Ectodermal cell (in vitro differentiated cells): ENCODE results near the gene CDH22.

Experiments
- H3K27ac ChIP-seq: 2 replicates; pipeline ENCODE4 v1.7.0; 2013; ENCODE audit warnings: mild to moderate bottlenecking, low read depth, low read length; ENCODE audit not compliant: insufficient read depth, poor library complexity, severe bottlenecking
- H3K27me3 ChIP-seq: 2 replicates; pipeline ENCODE4 v1.7.0; 2013; ENCODE audit warnings: mild to moderate bottlenecking, low read length; ENCODE audit not compliant: insufficient read depth, control insufficient read depth, poor library complexity, severe bottlenecking
- H3K36me3 ChIP-seq: one replicate; pipeline ENCODE4 v1.7.0; 2013; ENCODE audit warnings: low read length; ENCODE audit not compliant: control insufficient read depth, insufficient read depth
- H3K4me1 ChIP-seq: one replicate; pipeline ENCODE4 v1.7.0; 2013; ENCODE audit warnings: low read length; ENCODE audit not compliant: control insufficient read depth, insufficient read depth
- H3K4me3 ChIP-seq: 2 replicates; pipeline ENCODE4 v1.7.0; 2013; ENCODE audit warnings: low read depth, low read length, control low read depth; ENCODE audit not compliant: insufficient read depth
- H3K9me3 ChIP-seq: 2 replicates; pipeline ENCODE4 v1.7.0; 2013; ENCODE audit warnings: mild to moderate bottlenecking, low read length, moderate library complexity; ENCODE audit not compliant: control insufficient read depth
- WGBS, 2 experiments: methylation state at CpG; one replicate each; pipeline ENCODE4 v1.1.7; 2013; ENCODE audit warnings: missing lambda C conversion rate in 2 of 2; 5-methylcytosine and 5-hydroxymethylcytosine counted together

Gene CDH22

DNA sequence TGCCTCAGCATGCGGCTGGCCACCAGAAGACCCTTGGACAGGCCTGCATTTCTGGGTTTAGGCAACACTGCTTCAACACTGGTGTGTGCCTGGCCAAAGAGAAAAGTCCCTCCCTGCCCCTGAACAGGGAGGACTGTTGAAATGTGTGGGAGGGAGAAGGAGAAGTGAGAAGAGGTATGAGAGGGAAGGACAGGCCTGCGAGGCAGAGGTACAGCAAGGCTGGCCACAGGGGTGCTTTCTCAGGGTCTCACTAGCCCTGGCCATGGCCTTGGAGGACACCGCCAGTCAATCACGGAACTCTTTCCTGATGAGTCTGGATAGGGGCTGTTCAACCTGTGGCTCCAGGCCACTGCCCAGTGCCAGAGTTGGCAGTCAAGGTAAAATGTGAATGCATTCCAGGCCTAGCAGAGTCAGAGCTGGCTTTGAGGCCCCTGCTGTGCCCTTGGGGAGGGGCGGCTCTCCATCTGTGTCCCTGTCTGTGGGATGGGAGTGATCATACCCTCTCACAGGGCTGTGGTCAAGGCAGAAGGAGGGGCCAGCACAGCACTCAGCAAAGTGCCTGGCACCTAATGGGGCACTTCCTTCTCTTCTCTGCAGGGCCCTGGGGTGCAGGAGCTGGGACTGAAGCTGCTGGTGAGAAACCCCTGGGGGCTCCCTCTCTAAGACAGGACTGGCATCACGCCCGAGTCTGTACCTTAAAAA, 43.2 kb upstream of the CDH22 start:
- Histone ChIP-seq H3K4me1 (peaks cover 41% of the 10 kb centered on the region), H3K4me3 (no peak overlapping the region), H3K9me3 (no peaks in the 10 kb centered on the region), H3K27ac (peak overlapping the region; percentile 90), H3K36me3 (peaks cover 3% of the 10 kb centered on the region), H3K27me3 (no peaks in the 10 kb centered on the region)
- 89% methylated on average over 7 of the region's 7 CpGs for WGBS, 2 experiments

GRCh38 chr20:46350986-46351267, 42.6 kb upstream of the CDH22 start:
- WGBS, 2 experiments, result 21 to 24% methylated on average over 8 of the region's 8 CpGs
- H3K27ac ChIP-seq, result peak overlapping the region; percentile 90
- H3K9me3 ChIP-seq, result no peaks in the 10 kb centered on the region
- no peak overlapping the region for H3K4me3 ChIP-seq
- H3K36me3 ChIP-seq, result no peaks in the 10 kb centered on the region
- H3K4me1 ChIP-seq, result peaks cover 41% of the 10 kb centered on the region
- no peaks in the 10 kb centered on the region for H3K27me3 ChIP-seq

- peaks cover 41% of the 10 kb centered on the region for H3K4me1 ChIP-seq
- H3K36me3 ChIP-seq, result no peaks in the 10 kb centered on the region
- H3K27me3 ChIP-seq, result no peaks in the 10 kb centered on the region
- no peak overlapping the region for H3K4me3 ChIP-seq
- H3K9me3 ChIP-seq, result no peaks in the 10 kb centered on the region
- WGBS, 2 experiments, result 38 to 48% methylated on average over 13 of the region's 13 CpGs
- H3K27ac ChIP-seq, result peak overlapping the region; percentile 90
Measured at GRCh38 chr20:46350201-46350985, 42.1 kb upstream of the CDH22 start.

GRCh38 chr20:46349742-46350056, 41.4 kb upstream of the CDH22 start:
- Histone ChIP-seq H3K27ac (peak overlapping the region; percentile 90), H3K27me3 (no peaks in the 10 kb centered on the region), H3K36me3 (no peaks in the 10 kb centered on the region), H3K4me3 (no peak overlapping the region), H3K9me3 (no peaks in the 10 kb centered on the region), H3K4me1 (peaks cover 41% of the 10 kb centered on the region)
- 77 to 87% methylated on average over 4 of the region's 4 CpGs for WGBS, 2 experiments

GRCh38 chr20:46349035-46349741, 40.9 kb upstream of the CDH22 start:
- Histone ChIP-seq H3K4me1 (peaks cover 41% of the 10 kb centered on the region), H3K27ac (no peak overlapping the region), H3K9me3 (no peaks in the 10 kb centered on the region), H3K36me3 (no peaks in the 10 kb centered on the region), H3K4me3 (no peak overlapping the region), H3K27me3 (no peaks in the 10 kb centered on the region)
- 57 to 59% methylated on average over 12 of the region's 12 CpGs for WGBS, 2 experiments

GRCh38 chr20:46347841-46348803, 39.8 kb upstream of the CDH22 start:
- H3K4me1 ChIP-seq, result peaks cover 50% of the 10 kb centered on the region
- no peak overlapping the region for H3K27ac ChIP-seq
- H3K4me3 ChIP-seq, result no peak overlapping the region
- WGBS, 2 experiments, result 46% methylated on average over 25 of the region's 25 CpGs
- H3K27me3 ChIP-seq, result no peaks in the 10 kb centered on the region
- no peaks in the 10 kb centered on the region for H3K9me3 ChIP-seq
- no peaks in the 10 kb centered on the region for H3K36me3 ChIP-seq

- WGBS, 2 experiments, result 83 to 98% methylated on average over 8 of the region's 8 CpGs
- no peak overlapping the region for H3K27ac ChIP-seq
- H3K9me3 ChIP-seq, result no peaks in the 10 kb centered on the region
- no peaks in the 10 kb centered on the region for H3K27me3 ChIP-seq
- no peak overlapping the region for H3K4me3 ChIP-seq
- peaks cover 58% of the 10 kb centered on the region for H3K4me1 ChIP-seq
- no peaks in the 10 kb centered on the region for H3K36me3 ChIP-seq
Measured at GRCh38 chr20:46346770-46347169, 38.5 kb upstream of the CDH22 start.

DNA sequence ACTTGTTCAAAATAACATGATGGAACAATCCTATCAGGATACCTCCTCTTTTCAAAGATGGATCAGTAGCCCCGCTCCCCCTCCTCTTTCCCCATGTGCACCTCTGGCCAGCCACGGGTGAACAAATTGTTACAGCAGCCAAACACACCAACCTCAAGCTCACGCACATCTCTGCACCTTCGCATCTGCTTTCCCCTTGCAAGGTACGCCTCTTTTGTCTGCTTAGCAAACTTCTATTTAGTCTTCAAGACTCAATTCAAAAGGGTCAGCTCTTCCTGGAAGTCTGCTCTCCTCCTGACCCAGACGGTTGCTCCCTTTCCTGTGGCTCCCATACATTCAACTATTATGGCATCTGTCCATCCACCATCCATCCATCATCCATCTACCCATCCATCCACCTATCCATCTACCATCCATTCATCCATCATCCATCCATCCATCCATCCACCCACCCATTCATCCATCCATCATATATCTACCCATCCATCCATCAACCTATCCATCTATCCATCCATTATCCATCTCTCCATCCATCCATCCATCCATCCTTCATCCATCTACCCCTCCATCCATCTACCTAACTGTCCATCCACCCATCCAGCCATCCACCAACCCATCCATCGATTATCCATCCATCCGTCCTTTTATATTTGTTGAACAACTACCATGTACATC, 36.3 kb upstream of the CDH22 start:
- H3K27ac ChIP-seq, result no peak overlapping the region
- no peaks in the 10 kb centered on the region for H3K27me3 ChIP-seq
- peaks cover 48% of the 10 kb centered on the region for H3K4me1 ChIP-seq
- whole genome bisulfite sequencing, 2 experiments, result 80% methylated on average over 8 of the region's 8 CpGs
- no peaks in the 10 kb centered on the region for H3K9me3 ChIP-seq
- no peak overlapping the region for H3K4me3 ChIP-seq
- no peaks in the 10 kb centered on the region for H3K36me3 ChIP-seq

GRCh38 chr20:46343975-46344357, 35.7 kb upstream of the CDH22 start:
- H3K4me3 ChIP-seq, result no peak overlapping the region
- WGBS, 2 experiments, result 69 to 70% methylated on average over 2 of the region's 2 CpGs
- H3K9me3 ChIP-seq, result no peaks in the 10 kb centered on the region
- H3K4me1 ChIP-seq, result peaks cover 47% of the 10 kb centered on the region
- H3K27me3 ChIP-seq, result no peaks in the 10 kb centered on the region
- H3K27ac ChIP-seq, result no peak overlapping the region
- H3K36me3 ChIP-seq, result no peaks in the 10 kb centered on the region
